Measurements from ENCODE around the gene CDK5. TPM values are rescaled to one million over a fixed set of nuclear protein-coding genes. Genes with fewer than 3 reads are reported as not detected.
A peak's percentile ranks its signal among the peaks of the same experiment; 100 is the strongest.

CDK5 gene
- total RNA-seq, 2 experiments from 2014 or later, result 3.1 to 3.5 TPM

- CTCF ChIA-PET, result no interaction called here
- Histone ChIP-seq H3K9me3 (ENCODE audit: control insufficient read depth in 1 of 2, insufficient read depth in 1 of 2, low read length in 2 of 2) (no peaks in the 10 kb centered on the region), H3K4me1 (ENCODE audit: insufficient read depth, low read length) (peaks cover 13% of the 10 kb centered on the region), H3K27ac (ENCODE audit: low read depth in 1 of 2, low read length in 2 of 2) (no peak overlapping the region), H3K4me3 (ENCODE audit: low read length) (no peak overlapping the region), H3K27me3 (ENCODE audit: control insufficient read depth in 1 of 2, insufficient read depth in 2 of 2, low read length in 2 of 2) (no peaks in the 10 kb centered on the region), H3K36me3 (ENCODE audit: insufficient read depth, low read length) (peaks cover 52% of the 10 kb centered on the region)
- no peak for ATAC-seq (ENCODE audit: poor library complexity)
- POLR2A ChIA-PET, result interaction anchor here (0.9 kb wide), 1 partner anchor 18 kb away, joined by 3 read pairs; no protein-coding TSS in a partner anchor
- no peak overlapping the region for H3K4me3 Mint-ChIP-seq
- H3K36me3 Mint-ChIP-seq (ENCODE audit: low read depth), result peaks cover 49% of the 10 kb centered on the region
- TF ChIP-seq CTCF (IDR thresholded peaks at IDR 0.05), result no peak
- H3K4me1 Mint-ChIP-seq (ENCODE audit: low read depth), result peaks cover 22% of the 10 kb centered on the region
- intact Hi-C loops (cut with DNase I, micrococcal nuclease), result no loop called here
- H3K9me3 Mint-ChIP-seq, result no peaks in the 10 kb centered on the region
- H3K27me3 Mint-ChIP-seq, result no peaks in the 10 kb centered on the region
- no peak for DNase-seq
- no peak overlapping the region for H3K27ac Mint-ChIP-seq
Measured at GRCh38 chr7:151032936-151033863, 24.5 kb downstream of the CDK5 start.

- no peak for DNase-seq
- no peaks in the 10 kb centered on the region for H3K9me3 Mint-ChIP-seq
- CTCF ChIA-PET, result interaction anchor here (0.7 kb wide), 1 partner anchor 13 kb away, joined by 3 read pairs; no protein-coding TSS in a partner anchor
- POLR2A ChIA-PET, result no interaction called here
- no peak overlapping the region for H3K27ac Mint-ChIP-seq
- no peak for ATAC-seq (ENCODE audit: poor library complexity)
- H3K36me3 ChIP-seq (ENCODE audit: insufficient read depth, low read length), result peaks cover 37% of the 10 kb centered on the region
- H3K4me1 Mint-ChIP-seq (ENCODE audit: low read depth), result peaks cover 41% of the 10 kb centered on the region
- H3K36me3 Mint-ChIP-seq (ENCODE audit: low read depth), result peaks cover 39% of the 10 kb centered on the region
- no peak overlapping the region for H3K27ac ChIP-seq (ENCODE audit: low read depth in 1 of 2, low read length in 2 of 2)
- H3K9me3 ChIP-seq (ENCODE audit: control insufficient read depth in 1 of 2, insufficient read depth in 1 of 2, low read length in 2 of 2), result no peaks in the 10 kb centered on the region
- no peak for TF ChIP-seq CTCF (IDR thresholded peaks at IDR 0.05)
- H3K27me3 Mint-ChIP-seq, result no peaks in the 10 kb centered on the region
- no peaks in the 10 kb centered on the region for H3K27me3 ChIP-seq (ENCODE audit: control insufficient read depth in 1 of 2, insufficient read depth in 2 of 2, low read length in 2 of 2)
- H3K4me3 ChIP-seq (ENCODE audit: low read length), result no peak overlapping the region
- intact Hi-C loops (cut with DNase I, micrococcal nuclease), result no loop called here
- H3K4me3 Mint-ChIP-seq, result peak overlapping the region; percentile 34
- peaks cover 22% of the 10 kb centered on the region for H3K4me1 ChIP-seq (ENCODE audit: insufficient read depth, low read length)
Measured at GRCh38 chr7:151031011-151031410, 26.7 kb downstream of the CDK5 start.

- Histone ChIP-seq H3K27me3 (ENCODE audit: control insufficient read depth in 1 of 2, insufficient read depth in 2 of 2, low read length in 2 of 2) (no peaks in the 10 kb centered on the region), H3K36me3 (ENCODE audit: insufficient read depth, low read length) (peaks cover 18% of the 10 kb centered on the region), H3K4me1 (ENCODE audit: insufficient read depth, low read length) (peaks cover 22% of the 10 kb centered on the region), H3K9me3 (ENCODE audit: control insufficient read depth in 1 of 2, insufficient read depth in 1 of 2, low read length in 2 of 2) (no peaks in the 10 kb centered on the region), H3K4me3 (ENCODE audit: low read length) (peak overlapping the region; percentile 74), H3K27ac (ENCODE audit: low read depth in 1 of 2, low read length in 2 of 2) (peak overlapping the region; percentile 80 to 96)
- ChIA-PET CTCF (interaction anchor here (0.7 to 4.0 kb wide), 14 partner anchors 11 to 1767 kb away, joined by 3 to 39 read pairs (median 6); partner anchors contain the start of genes ABCF2, SLC4A2, TMUB1 and ZNF783), POLR2A (interaction anchor here (0.7 to 2.4 kb wide), 21 partner anchors 10 to 659 kb away, joined by 3 to 77 read pairs (median 4); partner anchors contain the start of genes AGAP3, CDK5, GIMAP8 and SLC4A2)
- H3K27me3 Mint-ChIP-seq, result no peaks in the 10 kb centered on the region
- no peak for TF ChIP-seq CTCF (IDR thresholded peaks at IDR 0.05)
- H3K4me1 Mint-ChIP-seq (ENCODE audit: low read depth), result peaks cover 41% of the 10 kb centered on the region
- no peaks in the 10 kb centered on the region for H3K9me3 Mint-ChIP-seq
- intact Hi-C loops (cut with DNase I, micrococcal nuclease), result loop anchor here (1.0 to 2.0 kb wide), 7 partner anchors 14 to 82 kb away; partner anchors contain the start of genes CDK5 (in 1 of the 2), FASTK (in 1 of the 2), SLC4A2 (in 1 of the 2) and TMUB1 (in 1 of the 2)
- H3K36me3 Mint-ChIP-seq (ENCODE audit: low read depth), result peaks cover 29% of the 10 kb centered on the region
- H3K27ac Mint-ChIP-seq, result peak overlapping the region; percentile 98
- no peak for ATAC-seq (ENCODE audit: poor library complexity)
- H3K4me3 Mint-ChIP-seq, result peak overlapping the region; percentile 96
- DNase-seq, result no peak
Measured at GRCh38 chr7:151028948-151029501, 28.7 kb downstream of the CDK5 start.
